Hepatocyte (in vitro differentiated cells): Measurements from ENCODE around the gene DVL1. TPM values are rescaled to one million over a fixed set of nuclear protein-coding genes. Genes with fewer than 3 reads are reported as not detected.

Experiments used
- DNase-seq: peaks from one replicate; pipeline ENCODE4 v3.0.0-alpha.2; 2016; ENCODE audit warnings: low spot score
- H2AFZ ChIP-seq: fragments of 200-600 bp; sonication (generic); 2 replicates; pipeline ENCODE4 v1.6.0; 2016; ENCODE audit warnings: antibody characterized with exemption, mild to moderate bottlenecking
- H3K27ac ChIP-seq: fragments of 200-600 bp; sonication (generic); 2 replicates; pipeline ENCODE4 v1.5.1; 2016; ENCODE audit warnings: mild to moderate bottlenecking
- H3K27me3 ChIP-seq: fragments of 200-600 bp; sonication (generic); 2 replicates; pipeline ENCODE4 v1.6.1; 2016
- H3K36me3 ChIP-seq: fragments of 200-600 bp; sonication (generic); replicated peaks from 2 replicates; pipeline ENCODE4 v1.5.1; 2016; ENCODE audit warnings: low read depth; ENCODE audit not compliant: insufficient read depth
- H3K4me1 ChIP-seq: fragments of 200-600 bp; sonication (generic); 2 replicates; pipeline ENCODE4 v1.5.1; 2016; ENCODE audit warnings: mild to moderate bottlenecking, moderate library complexity; ENCODE audit not compliant: insufficient read depth
- H3K4me2 ChIP-seq: fragments of 200-600 bp; sonication (generic); 2 replicates; pipeline ENCODE4 v1.6.0; 2016
- H3K4me3 ChIP-seq: fragments of 200-600 bp; sonication (generic); 2 replicates; pipeline ENCODE4 v1.5.1; 2016; ENCODE audit warnings: mild to moderate bottlenecking
- H3K79me2 ChIP-seq: fragments of 200-600 bp; sonication (generic); 2 replicates; pipeline ENCODE4 v1.6.0; 2017; ENCODE audit warnings: mild to moderate bottlenecking
- H3K9me2 ChIP-seq: fragments of 200-600 bp; sonication (generic); replicated peaks from 2 replicates; pipeline ENCODE4 v1.6.0; 2017; ENCODE audit warnings: mild to moderate bottlenecking; ENCODE audit not compliant: insufficient read depth
- H3K9me3 ChIP-seq: fragments of 200-600 bp; sonication (generic); 2 replicates; pipeline ENCODE4 v1.5.1; 2016; ENCODE audit warnings: low read depth, mild to moderate bottlenecking
- H4K20me1 ChIP-seq: fragments of 200-600 bp; sonication (generic); 2 replicates; pipeline ENCODE4 v1.6.0; 2016; ENCODE audit warnings: mild to moderate bottlenecking; ENCODE audit not compliant: insufficient read depth, poor library complexity, severe bottlenecking
- EZH2 ChIP-seq: fragments of 200-600 bp; sonication (generic); IDR thresholded peaks from 2 replicates; pipeline ENCODE4 v1.6.1; 2016; ENCODE audit warnings: antibody characterized with exemption, mild to moderate bottlenecking, borderline replicate concordance
- EZH2phosphoT487 ChIP-seq: fragments of 200-600 bp; sonication (generic); IDR thresholded peaks from one replicate; pipeline ENCODE4 v1.6.1; 2018; ENCODE audit warnings: antibody characterized with exemption, mild to moderate bottlenecking, low read depth, moderate library complexity; ENCODE audit not compliant: unreplicated experiment, severe bottlenecking
- WGBS: methylation state at CpG from one replicate; pipeline ENCODE4 v1.1.6; 2016; ENCODE audit warnings: low lambda C conversion rate; ENCODE audit errors: missing lambda C conversion rate; 5-methylcytosine and 5-hydroxymethylcytosine counted together
- polyA plus RNA-seq: library from polyadenylated mRNA; unstranded; fragments of >200 nt; fragmentation: Nextera tagmentation; extraction: Ambion mirVana; gene quantifications from 2 replicates; pipeline ENCODE4 v1.2.1, GENCODE V29; 2016
- total RNA-seq: library from RNA; depleted of rRNA; stranded (reverse); fragments of >200 nt; gene quantifications from 2 replicates; pipeline ENCODE4 v1.2.3, GENCODE V29; 2014
- TF ChIP-seq, protein P1 (sequence below): fragments of 200-600 bp; sonication (generic); IDR thresholded peaks from 2 replicates; pipeline ENCODE4 v1.5.1; 2016; ENCODE audit warnings: antibody characterized with exemption, mild to moderate bottlenecking; ENCODE audit not compliant: poor library complexity

Gene DVL1
- total and polyA plus RNA-seq, 2 experiments from 2014 or later = 49.1 to 61.6 TPM

DNA sequence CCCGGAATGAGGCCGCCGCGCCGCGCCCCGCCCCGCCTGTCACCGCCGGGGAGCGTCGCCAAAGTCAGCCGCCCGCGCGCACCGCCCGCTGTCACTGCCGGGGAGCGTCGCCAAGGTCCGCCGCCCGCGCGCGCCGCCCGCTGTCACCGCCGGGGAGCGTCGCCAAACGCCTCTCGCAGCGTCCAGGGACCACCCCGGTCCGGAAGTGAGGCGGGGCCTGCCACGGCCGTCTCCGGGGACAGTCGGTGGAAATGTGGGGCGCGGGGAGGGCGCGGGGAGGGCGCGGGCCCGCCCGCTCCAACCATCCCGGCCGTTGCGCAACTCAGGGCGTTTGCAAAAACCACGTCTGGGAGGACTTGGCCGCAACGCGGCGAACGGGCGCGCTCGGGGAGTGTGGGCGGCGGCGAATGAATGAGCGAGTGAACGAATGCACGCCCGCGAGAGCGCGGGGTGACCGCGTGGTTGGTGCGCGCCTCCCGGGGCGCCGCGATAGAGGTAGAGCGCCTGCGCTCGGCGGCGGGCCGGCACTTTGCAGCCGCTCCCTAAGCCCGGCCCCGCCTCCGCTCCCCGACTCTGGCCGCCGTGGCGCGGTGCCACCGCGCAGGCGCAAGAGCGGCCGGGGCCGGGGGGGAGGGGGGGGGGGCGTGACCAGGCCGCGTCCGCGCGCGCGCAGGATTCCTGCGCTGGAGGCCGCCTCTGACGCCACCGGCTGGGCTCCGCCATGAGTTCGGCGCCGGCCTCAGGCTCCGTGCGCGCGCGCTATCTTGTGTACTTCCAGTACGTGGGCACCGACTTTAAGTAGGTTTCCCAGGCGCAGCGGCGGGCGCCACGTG is 41.1 kb downstream of the DVL1 start, which contains the start of the genes ACAP3 and PUSL1:
TSS of gene ACAP3 (minus strand) at position 8 of the 833 bp plus-strand sequence. CDS start 115 bp downstream, outside the sequence.
TSS of gene PUSL1 (plus strand) at position 675 of the 833 bp plus-strand sequence. CDS start at position 722, 47 bp downstream.
- peak within 1 kb of the TSS; percentile 98 for H3K4me3 ChIP-seq
- peak within 1 kb of the TSS; percentile 64 for H2AFZ ChIP-seq
- TF ChIP-seq EZH2phosphoT487 (no peak), EZH2 (no peak)
- TF ChIP-seq, protein P1, sequence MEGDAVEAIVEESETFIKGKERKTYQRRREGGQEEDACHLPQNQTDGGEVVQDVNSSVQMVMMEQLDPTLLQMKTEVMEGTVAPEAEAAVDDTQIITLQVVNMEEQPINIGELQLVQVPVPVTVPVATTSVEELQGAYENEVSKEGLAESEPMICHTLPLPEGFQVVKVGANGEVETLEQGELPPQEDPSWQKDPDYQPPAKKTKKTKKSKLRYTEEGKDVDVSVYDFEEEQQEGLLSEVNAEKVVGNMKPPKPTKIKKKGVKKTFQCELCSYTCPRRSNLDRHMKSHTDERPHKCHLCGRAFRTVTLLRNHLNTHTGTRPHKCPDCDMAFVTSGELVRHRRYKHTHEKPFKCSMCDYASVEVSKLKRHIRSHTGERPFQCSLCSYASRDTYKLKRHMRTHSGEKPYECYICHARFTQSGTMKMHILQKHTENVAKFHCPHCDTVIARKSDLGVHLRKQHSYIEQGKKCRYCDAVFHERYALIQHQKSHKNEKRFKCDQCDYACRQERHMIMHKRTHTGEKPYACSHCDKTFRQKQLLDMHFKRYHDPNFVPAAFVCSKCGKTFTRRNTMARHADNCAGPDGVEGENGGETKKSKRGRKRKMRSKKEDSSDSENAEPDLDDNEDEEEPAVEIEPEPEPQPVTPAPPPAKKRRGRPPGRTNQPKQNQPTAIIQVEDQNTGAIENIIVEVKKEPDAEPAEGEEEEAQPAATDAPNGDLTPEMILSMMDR = no peak
- no peaks in the 10 kb centered on the region for H3K36me3 ChIP-seq
- peak within 1 kb of the TSS; percentile 99 for H3K4me2 ChIP-seq
- H4K20me1 ChIP-seq = peaks cover 23% of the 10 kb centered on the region
- DNase-seq = peak; percentile 97
- peaks cover 59% of the 10 kb centered on the region for H3K79me2 ChIP-seq
- no peaks in the 10 kb centered on the region for H3K9me2 ChIP-seq
- H3K27ac ChIP-seq = peak within 1 kb of the TSS; percentile 93
- H3K9me3 ChIP-seq = no peaks in the 10 kb centered on the region
- H3K27me3 ChIP-seq = no peaks in the 10 kb centered on the region
- WGBS = 2% methylated on average over 69 of the region's 131 CpGs
- H3K4me1 ChIP-seq = peaks cover 41% of the 10 kb centered on the region

- no peaks in the 10 kb centered on the region for H3K9me3 ChIP-seq
- H3K9me2 ChIP-seq = no peaks in the 10 kb centered on the region
- DNase-seq = no peak
- no peak overlapping the region for H2AFZ ChIP-seq
- TF ChIP-seq EZH2 (no peak), EZH2phosphoT487 (no peak)
- TF ChIP-seq, protein P1 = no peak
- H3K27me3 ChIP-seq = no peaks in the 10 kb centered on the region
- peaks cover 63% of the 10 kb centered on the region for H3K79me2 ChIP-seq
- peak overlapping the region; percentile 70 for H3K4me3 ChIP-seq
- peaks cover 41% of the 10 kb centered on the region for H3K4me1 ChIP-seq
- H3K4me2 ChIP-seq = peak overlapping the region; percentile 99
- 4% methylated on average over 18 of the region's 83 CpGs for WGBS
- no peaks in the 10 kb centered on the region for H3K36me3 ChIP-seq
- peak overlapping the region; percentile 93 for H3K27ac ChIP-seq
- peaks cover 24% of the 10 kb centered on the region for H4K20me1 ChIP-seq
Measured at GRCh38 chr1:1307261-1307922, 41.8 kb downstream of the DVL1 start.

DNA sequence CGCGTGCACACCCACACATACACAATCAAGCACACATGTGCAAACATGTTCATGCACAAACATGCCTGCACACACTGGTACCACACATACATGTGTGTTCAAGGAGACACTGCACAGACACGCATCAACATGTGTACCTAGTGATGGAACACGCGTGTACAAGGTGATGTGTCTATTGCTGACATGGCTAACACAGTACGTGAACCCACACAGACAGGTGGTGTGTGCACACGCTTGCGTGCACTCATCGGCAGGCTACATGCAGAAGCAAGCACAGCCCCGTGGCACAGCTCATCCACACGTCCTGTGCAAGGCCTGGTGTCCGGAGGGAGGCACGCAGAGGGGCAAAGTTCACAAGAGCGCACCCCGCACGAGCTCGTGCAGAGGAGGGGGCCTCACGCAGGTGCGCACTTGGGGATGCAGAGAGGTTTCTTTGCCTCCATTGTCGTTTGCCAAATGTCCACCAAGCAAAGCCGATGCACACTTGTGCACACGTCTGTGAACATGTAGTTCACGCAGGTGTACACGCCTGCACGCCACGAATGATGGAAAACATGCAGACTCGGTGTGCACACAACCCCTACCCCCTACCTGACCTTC is 42.5 kb downstream of the DVL1 start:
- WGBS = 42% methylated on average over 26 of the region's 27 CpGs
- peaks cover 27% of the 10 kb centered on the region for H4K20me1 ChIP-seq
- H3K27me3 ChIP-seq = no peaks in the 10 kb centered on the region
- peak overlapping the region; percentile 70 for H3K4me3 ChIP-seq
- H2AFZ ChIP-seq = no peak overlapping the region
- DNase-seq = peak; percentile 49
- TF ChIP-seq EZH2 (no peak), EZH2phosphoT487 (no peak)
- TF ChIP-seq, protein P1 = no peak
- no peaks in the 10 kb centered on the region for H3K9me3 ChIP-seq
- no peaks in the 10 kb centered on the region for H3K9me2 ChIP-seq
- H3K27ac ChIP-seq = peak overlapping the region; percentile 93
- H3K4me2 ChIP-seq = peak overlapping the region; percentile 99
- no peaks in the 10 kb centered on the region for H3K36me3 ChIP-seq
- H3K4me1 ChIP-seq = peaks cover 41% of the 10 kb centered on the region
- H3K79me2 ChIP-seq = peaks cover 63% of the 10 kb centered on the region
